ELF-1 (cell line): ENCODE measurements around the gene RAB6D.
"Not testable (repeated sequence)": the region's sequence is repeated elsewhere in the genome, so short reads cannot be mapped to it uniquely, and the experiment has no call there.

Experiments used
- DNase-seq: peaks from one replicate; pipeline ENCODE4 v3.0.0-alpha.2; 2016; ENCODE audit warnings: low read depth, low spot score

The RAB6D gene

GRCh38 chr2:131366643-131367042 is 2.7 kb upstream of the RAB6D start:
- no peak for DNase-seq

GRCh38 chr2:131365452-131365851 is 1.5 kb upstream of the RAB6D start:
- DNase-seq = no peak

GRCh38 chr2:131363213-131363612 is 755 bp downstream of the RAB6D start:
- not testable (repeated sequence) for DNase-seq

DNA sequence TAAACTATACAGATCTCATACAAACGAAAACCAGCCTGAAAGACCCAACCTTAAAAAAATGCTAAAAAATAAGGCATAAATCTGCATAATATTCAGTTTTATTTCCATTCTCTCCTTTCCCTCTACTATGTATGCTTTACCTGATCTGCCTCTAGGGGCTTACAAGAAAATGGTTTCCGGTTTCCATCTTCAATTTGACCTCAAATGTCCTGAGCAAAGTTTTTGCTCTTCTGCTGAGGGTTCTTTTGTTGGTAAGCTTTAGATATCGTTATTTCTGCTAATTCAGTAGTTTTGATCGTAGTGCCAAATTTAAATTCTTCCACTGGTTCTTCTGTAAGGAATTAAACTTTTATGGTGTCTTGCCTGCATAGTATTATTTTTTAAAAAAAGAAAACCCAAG is 2.2 kb downstream of the RAB6D start:
- DNase-seq = not testable (repeated sequence)

GRCh38 chr2:131353167-131353697 is 10.7 kb downstream of the RAB6D start:
- DNase-seq = not testable (repeated sequence)

- no peak for DNase-seq
Measured at GRCh38 chr2:131349021-131349420, 14.9 kb downstream of the RAB6D start.

- peak; percentile 2 for DNase-seq
Measured at GRCh38 chr2:131347035-131347434, 16.9 kb downstream of the RAB6D start.

GRCh38 chr2:131339307-131339706 is 24.7 kb downstream of the RAB6D start:
- not testable (repeated sequence) for DNase-seq

DNA sequence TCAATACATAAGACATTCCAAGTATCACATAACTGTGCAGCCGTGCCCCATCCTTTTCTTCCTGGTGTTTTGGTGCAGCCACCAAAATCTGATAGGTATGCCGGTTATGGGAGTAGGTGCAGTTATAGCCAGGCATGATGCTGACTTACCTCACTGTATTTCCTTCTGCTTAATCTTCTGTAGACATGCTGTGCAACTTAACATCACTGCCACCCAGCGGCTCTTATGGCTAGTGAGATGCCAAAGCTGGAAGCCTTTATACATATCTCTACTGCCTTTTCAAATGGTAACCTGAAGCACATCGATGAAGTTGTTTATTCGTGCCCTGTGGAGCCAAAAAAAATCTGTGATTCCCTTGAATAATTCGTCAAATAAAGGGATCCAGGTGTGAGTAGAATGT is 28.6 kb downstream of the RAB6D start:
- DNase-seq = peak; percentile 2

- DNase-seq = not testable (repeated sequence)
Measured at GRCh38 chr2:131332709-131333108, 31.3 kb downstream of the RAB6D start.

DNA sequence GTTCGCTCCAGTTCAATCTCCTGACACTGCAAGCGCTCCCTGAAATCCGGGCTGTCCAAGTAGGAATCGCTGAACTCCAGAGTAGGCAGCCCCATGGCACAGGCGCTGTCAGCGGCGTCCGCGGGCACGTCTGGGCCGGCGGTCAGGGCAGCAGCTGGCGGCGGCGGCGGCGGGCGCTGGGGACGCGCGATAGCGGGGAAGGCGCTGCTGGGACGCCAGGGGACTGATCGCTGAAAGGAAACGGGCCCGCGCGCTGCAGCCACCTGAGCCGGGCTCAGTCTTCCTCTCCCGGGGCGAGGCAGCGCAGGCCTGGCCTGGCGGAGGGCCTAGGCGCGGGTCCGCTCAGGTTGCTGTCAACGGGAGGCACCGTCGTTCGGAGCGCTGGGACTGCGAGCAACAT is 33.0 kb downstream of the RAB6D start:
- DNase-seq = peak; percentile 66

DNA sequence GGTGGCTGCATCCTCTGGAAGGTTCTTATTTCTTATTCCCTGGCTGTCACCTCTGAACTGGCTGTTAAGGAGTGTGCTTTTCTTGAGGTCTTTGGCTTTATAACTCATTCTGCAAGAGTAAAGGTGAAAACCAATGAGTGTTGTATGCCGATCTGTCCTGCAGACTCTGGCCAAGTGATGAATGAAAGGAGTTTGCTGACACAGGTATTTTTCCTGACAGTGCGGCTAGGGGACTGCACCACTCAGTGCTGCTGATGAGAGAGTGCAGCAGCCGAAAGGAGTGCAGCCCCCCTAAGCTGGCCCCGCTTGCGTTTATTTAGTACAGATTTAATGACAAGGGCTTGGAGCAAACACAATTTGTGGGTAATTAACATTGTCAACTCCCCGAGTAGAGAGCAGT is 41.8 kb downstream of the RAB6D start:
- DNase-seq = no peak

DNA sequence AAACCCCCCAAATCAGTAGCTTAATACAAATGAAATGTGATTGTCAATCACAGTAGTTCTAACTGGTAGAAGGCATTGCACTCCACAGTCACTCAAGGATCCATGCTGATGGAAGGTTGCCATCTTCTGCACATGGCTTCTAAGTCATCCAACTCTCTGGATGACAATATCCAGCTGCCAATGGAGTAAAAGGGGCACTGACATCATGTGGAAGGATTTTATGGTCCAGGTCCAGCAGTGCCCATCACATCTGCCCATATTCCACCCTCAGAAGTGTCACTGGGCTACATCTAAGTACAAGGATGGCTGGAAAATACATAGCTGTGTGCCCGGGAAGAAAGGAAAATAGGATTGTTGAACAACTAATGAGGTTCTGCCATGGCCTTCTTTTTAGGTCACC is 42.6 kb downstream of the RAB6D start:
- DNase-seq = not testable (repeated sequence)

DNA sequence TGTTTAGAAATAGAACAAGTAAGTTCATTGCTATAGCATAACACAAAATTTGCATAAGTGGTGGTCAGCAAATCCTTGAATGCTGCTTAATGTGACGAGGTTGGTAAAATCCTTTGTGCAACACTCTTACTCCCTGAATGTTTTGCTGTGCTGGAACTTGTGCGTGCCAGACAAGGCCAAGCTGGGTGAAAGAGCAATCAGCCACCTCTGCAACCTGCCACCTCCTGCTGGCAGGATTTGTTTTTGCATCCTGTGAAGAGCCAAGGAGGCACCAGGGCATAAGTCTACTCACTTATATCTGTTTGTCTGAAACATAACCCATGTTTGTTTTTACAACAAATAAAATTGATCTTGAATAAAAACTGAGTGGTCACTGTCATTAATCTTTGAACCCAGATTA is 53.0 kb downstream of the RAB6D start:
- DNase-seq = peak; percentile 13
